OCI-LY7 (cell line): ENCODE data around the gene TEKT2. TPM values are rescaled to one million over a fixed set of nuclear protein-coding genes. Genes with fewer than 3 reads are reported as not detected.

Experiments used
- BruUV-seq: library from RNA; stranded (reverse); fragments of 400-500 nt; replicated peaks from 2 replicates; lab custom pipeline; 2021; lab: Mats Ljungman, UMichigan
- CTCF ChIA-PET: fragments of 300-600 bp; sonication (Branson Sonifier 250); formaldehyde crosslinking; loops from one replicate; lab custom pipeline; 2022; ENCODE audit warnings: antibody characterized with exemption; ENCODE audit not compliant: unreplicated experiment; lab: Charles Lee
- POLR2A ChIA-PET: fragments of 300-600 bp; sonication (Branson Sonifier 250); formaldehyde crosslinking; loops from one replicate; lab custom pipeline; 2022; ENCODE audit warnings: antibody characterized with exemption; lab: Charles Lee
- DNase-seq: peaks from one replicate; pipeline ENCODE4 v3.0.0-alpha.2; 2015; ENCODE audit warnings: low spot score
- H2AFZ ChIP-seq: fragments of 200-600 bp; sonication (generic), shearing (Covaris generic); 2 replicates; pipeline ENCODE4 v1.6.1; 2014; ENCODE audit warnings: mild to moderate bottlenecking, antibody characterized with exemption, low read length, moderate library complexity
- H3K27ac ChIP-seq: fragments of 200-600 bp; sonication (generic); 2 replicates; pipeline ENCODE4 v1.5.1; 2014; ENCODE audit warnings: mixed run types, low read depth, mild to moderate bottlenecking, moderate library complexity, low read length, inconsistent platforms; ENCODE audit not compliant: poor library complexity, severe bottlenecking
- H3K36me3 ChIP-seq: fragments of 200-600 bp; sonication (generic); 2 replicates; pipeline ENCODE4 v1.6.1; 2014; ENCODE audit warnings: mild to moderate bottlenecking, antibody characterized with exemption, low read length, moderate library complexity, mixed read lengths; ENCODE audit not compliant: insufficient read depth
- H3K4me1 ChIP-seq: fragments of 200-600 bp; sonication (generic); 2 replicates; pipeline ENCODE4 v1.5.1; 2014; ENCODE audit warnings: mild to moderate bottlenecking, low read length; ENCODE audit not compliant: insufficient read depth, poor library complexity, severe bottlenecking
- H3K4me2 ChIP-seq: fragments of 200-600 bp; sonication (generic); 2 replicates; pipeline ENCODE4 v1.6.1; 2014; ENCODE audit warnings: mild to moderate bottlenecking, low read length
- H3K4me3 ChIP-seq: fragments of 200-600 bp; sonication (generic); 2 replicates; pipeline ENCODE4 v1.5.1; 2014; ENCODE audit warnings: mild to moderate bottlenecking, low read depth, low read length; ENCODE audit not compliant: poor library complexity, severe bottlenecking
- H3K79me2 ChIP-seq: fragments of 200-600 bp; sonication (generic); 2 replicates; pipeline ENCODE4 v1.6.1; 2016; ENCODE audit warnings: low read depth, mild to moderate bottlenecking, low read length, moderate library complexity, mixed read lengths; ENCODE audit not compliant: insufficient read depth
- H3K9me2 ChIP-seq: fragments of 200-600 bp; sonication (generic); 2 replicates; pipeline ENCODE4 v1.6.1; 2016; ENCODE audit warnings: mild to moderate bottlenecking, low read length, mixed read lengths; ENCODE audit not compliant: insufficient read depth
- H3K9me3 ChIP-seq: fragments of 200-600 bp; sonication (generic); 2 replicates; pipeline ENCODE4 v1.6.1; 2014; ENCODE audit warnings: mild to moderate bottlenecking, mixed run types, low read length, mixed read lengths
- H4K20me1 ChIP-seq: fragments of 200-600 bp; sonication (generic); 2 replicates; pipeline ENCODE4 v1.6.1; 2014; ENCODE audit warnings: mild to moderate bottlenecking, antibody characterized with exemption, low read length, moderate library complexity, mixed read lengths; ENCODE audit not compliant: insufficient read depth
- EZH2phosphoT487 ChIP-seq: fragments of 200-600 bp; sonication (generic); IDR thresholded peaks from 2 replicates; pipeline ENCODE4 v1.6.1; 2018; ENCODE audit warnings: low read depth, borderline replicate concordance, mild to moderate bottlenecking, mixed run types, antibody characterized with exemption, low read length, moderate library complexity, mixed read lengths
- intact Hi-C: fragments of 100-400 bp; cut with micrococcal nuclease; formaldehyde crosslinking; loops from one replicate; pipeline ENCODE4 v1.10.0; 2022; ENCODE audit not compliant: unreplicated experiment
- total RNA-seq, 2 experiments: library from RNA; depleted of rRNA in 1 of 2; stranded (reverse); fragments of >200 nt in 1 of 2; shearing (Covaris generic) in 1 of 2; gene quantifications; 2 replicates each; pipeline ENCODE4 v1.2.3, GENCODE V29; 2014 to 2022
- TF ChIP-seq, protein P1 (sequence below): fragments of 200-600 bp; sonication (generic); conservative IDR thresholded peaks from 2 replicates; pipeline ENCODE4 v1.5.1; 2014; ENCODE audit warnings: mild to moderate bottlenecking, antibody characterized with exemption, low read length, moderate library complexity, mixed read lengths

The TEKT2 gene
- total RNA-seq, 2 experiments from 2014 or later: not detected

DNA sequence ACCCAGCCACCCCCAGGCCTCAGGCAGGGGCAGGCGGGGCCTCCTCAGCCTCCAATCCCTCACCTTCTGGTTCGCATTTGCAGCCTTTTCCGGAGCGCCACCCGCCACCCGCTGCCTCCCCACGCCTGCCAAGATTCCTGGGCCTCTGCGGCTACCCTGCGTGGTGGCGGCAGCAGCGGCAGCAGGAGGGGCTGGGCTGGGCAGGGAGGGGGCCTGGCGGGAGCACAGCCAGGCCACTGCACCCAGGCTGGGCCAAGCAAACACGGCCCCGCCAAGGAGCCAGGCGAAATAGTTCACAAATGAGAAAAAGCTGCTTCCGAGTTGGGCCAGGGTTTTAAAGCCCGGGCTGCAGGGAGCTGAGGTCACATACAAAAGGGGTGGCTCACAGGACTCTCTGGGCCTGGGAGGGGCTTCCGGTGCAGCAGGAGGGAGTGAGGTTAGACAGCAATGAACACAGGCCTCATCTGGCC is 31.3 kb downstream of the TEKT2 start:
- no peak overlapping the region for H2AFZ ChIP-seq
- CTCF ChIA-PET: no interaction called here

GRCh38 chr1:36115931-36116330 is 32.0 kb downstream of the TEKT2 start:
- Histone ChIP-seq H3K27ac (no peak overlapping the region), H3K36me3 (no peaks in the 10 kb centered on the region), H4K20me1 (no peaks in the 10 kb centered on the region), H3K9me3 (no peaks in the 10 kb centered on the region), H3K79me2 (no peaks in the 10 kb centered on the region), H3K9me2 (no peaks in the 10 kb centered on the region), H3K4me3 (no peak overlapping the region), H3K4me1 (no peaks in the 10 kb centered on the region), H3K4me2 (no peak overlapping the region), H2AFZ (no peak overlapping the region)
- ChIA-PET CTCF (no interaction called here), POLR2A (no interaction called here)
- no peak for DNase-seq
- TF ChIP-seq, protein P1, sequence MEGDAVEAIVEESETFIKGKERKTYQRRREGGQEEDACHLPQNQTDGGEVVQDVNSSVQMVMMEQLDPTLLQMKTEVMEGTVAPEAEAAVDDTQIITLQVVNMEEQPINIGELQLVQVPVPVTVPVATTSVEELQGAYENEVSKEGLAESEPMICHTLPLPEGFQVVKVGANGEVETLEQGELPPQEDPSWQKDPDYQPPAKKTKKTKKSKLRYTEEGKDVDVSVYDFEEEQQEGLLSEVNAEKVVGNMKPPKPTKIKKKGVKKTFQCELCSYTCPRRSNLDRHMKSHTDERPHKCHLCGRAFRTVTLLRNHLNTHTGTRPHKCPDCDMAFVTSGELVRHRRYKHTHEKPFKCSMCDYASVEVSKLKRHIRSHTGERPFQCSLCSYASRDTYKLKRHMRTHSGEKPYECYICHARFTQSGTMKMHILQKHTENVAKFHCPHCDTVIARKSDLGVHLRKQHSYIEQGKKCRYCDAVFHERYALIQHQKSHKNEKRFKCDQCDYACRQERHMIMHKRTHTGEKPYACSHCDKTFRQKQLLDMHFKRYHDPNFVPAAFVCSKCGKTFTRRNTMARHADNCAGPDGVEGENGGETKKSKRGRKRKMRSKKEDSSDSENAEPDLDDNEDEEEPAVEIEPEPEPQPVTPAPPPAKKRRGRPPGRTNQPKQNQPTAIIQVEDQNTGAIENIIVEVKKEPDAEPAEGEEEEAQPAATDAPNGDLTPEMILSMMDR: no peak
- no peak for TF ChIP-seq EZH2phosphoT487
- intact Hi-C loops: no loop called here
- BruUV-seq: no TSS peak

More for the DNA sequence above, 31.3 kb downstream of the TEKT2 start:
- H3K4me1 ChIP-seq: no peaks in the 10 kb centered on the region
- intact Hi-C loops: no loop called here
- no peaks in the 10 kb centered on the region for H3K79me2 ChIP-seq
- POLR2A ChIA-PET: no interaction called here
- H3K9me2 ChIP-seq: no peaks in the 10 kb centered on the region
- H4K20me1 ChIP-seq: no peaks in the 10 kb centered on the region
- DNase-seq: no peak
- BruUV-seq: no TSS peak
- no peaks in the 10 kb centered on the region for H3K9me3 ChIP-seq
- no peaks in the 10 kb centered on the region for H3K36me3 ChIP-seq
- TF ChIP-seq, protein P1: no peak
- TF ChIP-seq EZH2phosphoT487: no peak
- H3K27ac ChIP-seq: no peak overlapping the region
- H3K4me3 ChIP-seq: no peak overlapping the region
- no peak overlapping the region for H3K4me2 ChIP-seq

DNA sequence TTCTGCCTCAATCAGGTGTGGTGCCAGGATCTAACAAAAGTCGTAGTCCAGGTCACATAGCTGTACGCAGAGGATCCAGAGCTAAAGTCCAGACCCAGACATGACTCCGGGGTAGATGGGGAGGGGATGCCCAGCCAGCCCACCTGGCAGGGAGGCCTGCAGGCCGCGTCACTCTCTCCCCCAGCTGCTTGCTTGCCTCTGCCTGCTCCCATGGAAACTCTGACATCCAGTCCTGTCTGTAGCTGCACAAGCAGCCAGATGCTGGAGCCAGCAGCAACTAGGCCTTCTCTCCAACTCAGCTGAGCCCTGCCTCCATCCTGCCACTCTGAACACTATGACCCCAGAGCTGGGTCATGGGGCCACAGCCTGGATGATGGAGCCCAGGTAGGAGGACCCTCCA is 33.0 kb downstream of the TEKT2 start:
- intact Hi-C loops: no loop called here
- H2AFZ ChIP-seq: no peak overlapping the region
- no TSS peak for BruUV-seq
- CTCF ChIA-PET: no interaction called here
- H3K27ac ChIP-seq: no peak overlapping the region
- H3K9me2 ChIP-seq: no peaks in the 10 kb centered on the region
- no peaks in the 10 kb centered on the region for H3K79me2 ChIP-seq
- H3K36me3 ChIP-seq: no peaks in the 10 kb centered on the region
- no peaks in the 10 kb centered on the region for H3K9me3 ChIP-seq
- no peaks in the 10 kb centered on the region for H4K20me1 ChIP-seq
- no peak for DNase-seq
- no peak for TF ChIP-seq EZH2phosphoT487
- TF ChIP-seq, protein P1: no peak
- no peak overlapping the region for H3K4me3 ChIP-seq
- no peak overlapping the region for H3K4me2 ChIP-seq
- no peaks in the 10 kb centered on the region for H3K4me1 ChIP-seq
- POLR2A ChIA-PET: no interaction called here
